Mesothelial cell of epicardium (in vitro differentiated cells): Measurements from ENCODE around the gene LRRC3. TPM values are rescaled to one million over a fixed set of nuclear protein-coding genes. Genes with fewer than 3 reads are reported as not detected.

Experiments
- DNase-seq, 2 experiments: peaks; one replicate each; pipeline ENCODE4 v3.0.0; 2021; ENCODE audit warnings: low spot score in 2 of 2; ENCODE audit not compliant: unreplicated experiment in 2 of 2
- H3K27ac Mint-ChIP-seq: 2 replicates; pipeline ENCODE4 v1.8.0; 2021; ENCODE audit warnings: mixed read lengths
- H3K27me3 Mint-ChIP-seq: 2 replicates; pipeline ENCODE4 v1.8.0; 2021; ENCODE audit warnings: low read depth, mixed read lengths
- H3K36me3 Mint-ChIP-seq: 2 replicates; pipeline ENCODE4 v1.8.0; 2021; ENCODE audit warnings: mixed read lengths
- H3K4me1 Mint-ChIP-seq: 2 replicates; pipeline ENCODE4 v1.8.0; 2021; ENCODE audit warnings: mixed read lengths
- H3K4me3 Mint-ChIP-seq: 2 replicates; pipeline ENCODE4 v1.8.0; 2021; ENCODE audit warnings: mild to moderate bottlenecking, moderate library complexity, mixed read lengths
- H3K9me3 Mint-ChIP-seq: 2 replicates; pipeline ENCODE4 v1.8.0; 2021; ENCODE audit warnings: mixed read lengths
- CTCF ChIP-seq: fragments of 200-600 bp; sonication (generic); IDR thresholded peaks from one replicate; pipeline ENCODE4 v1.5.0; 2021; ENCODE audit warnings: antibody characterized with exemption; ENCODE audit not compliant: unreplicated experiment
- total RNA-seq: library from RNA; stranded (reverse); gene quantifications from 3 replicates; pipeline ENCODE4 v1.2.1, GENCODE V29; 2021

LRRC3 gene
- total RNA-seq, 1 donor from 2014 or later, result 11.8 TPM

GRCh38 chr21:44487831-44488230, 32.5 kb downstream of the LRRC3 start:
- H3K27ac Mint-ChIP-seq, result no peak overlapping the region
- H3K9me3 Mint-ChIP-seq, result peaks cover 31% of the 10 kb centered on the region
- H3K4me1 Mint-ChIP-seq, result peaks cover 4% of the 10 kb centered on the region
- peak; percentile 64 for TF ChIP-seq CTCF
- no peaks in the 10 kb centered on the region for H3K27me3 Mint-ChIP-seq
- DNase-seq, result no peak
- H3K4me3 Mint-ChIP-seq, result peak overlapping the region; percentile 37
- H3K36me3 Mint-ChIP-seq, result peaks cover 35% of the 10 kb centered on the region

- H3K36me3 Mint-ChIP-seq, result peaks cover 45% of the 10 kb centered on the region
- peaks cover 40% of the 10 kb centered on the region for H3K9me3 Mint-ChIP-seq
- H3K4me3 Mint-ChIP-seq, result no peak overlapping the region
- no peak for TF ChIP-seq CTCF
- no peak overlapping the region for H3K27ac Mint-ChIP-seq
- no peak for DNase-seq
- H3K4me1 Mint-ChIP-seq, result peaks cover 4% of the 10 kb centered on the region
- H3K27me3 Mint-ChIP-seq, result no peaks in the 10 kb centered on the region
These were observed 34.7 kb downstream of the LRRC3 start for GRCh38 chr21:44489962-44490361.

GRCh38 chr21:44490405-44490804, 35.1 kb downstream of the LRRC3 start:
- Mint-ChIP-seq H3K27ac (no peak overlapping the region), H3K36me3 (peaks cover 47% of the 10 kb centered on the region), H3K9me3 (peaks cover 41% of the 10 kb centered on the region), H3K4me3 (no peak overlapping the region), H3K27me3 (no peaks in the 10 kb centered on the region), H3K4me1 (peaks cover 3% of the 10 kb centered on the region)
- no peak for TF ChIP-seq CTCF
- DNase-seq, result no peak

GRCh38 chr21:44490816-44491215, 35.5 kb downstream of the LRRC3 start:
- peaks cover 43% of the 10 kb centered on the region for H3K9me3 Mint-ChIP-seq
- no peak for DNase-seq
- no peak for TF ChIP-seq CTCF
- H3K36me3 Mint-ChIP-seq, result peaks cover 51% of the 10 kb centered on the region
- no peaks in the 10 kb centered on the region for H3K27me3 Mint-ChIP-seq
- H3K27ac Mint-ChIP-seq, result no peak overlapping the region
- H3K4me1 Mint-ChIP-seq, result peaks cover 3% of the 10 kb centered on the region
- no peak overlapping the region for H3K4me3 Mint-ChIP-seq

- Mint-ChIP-seq H3K4me1 (peaks cover 1% of the 10 kb centered on the region), H3K27ac (no peak overlapping the region), H3K9me3 (peaks cover 38% of the 10 kb centered on the region), H3K4me3 (no peak overlapping the region), H3K27me3 (no peaks in the 10 kb centered on the region), H3K36me3 (peaks cover 51% of the 10 kb centered on the region)
- DNase-seq, result no peak
- no peak for TF ChIP-seq CTCF
These were observed 37.5 kb downstream of the LRRC3 start for GRCh38 chr21:44492567-44493385.
